VCaP (cell line): ENCODE measurements around the gene POC1A.

Experiments
- H3K27ac ChIP-seq: fragments of 450-650 bp; 2 replicates; pipeline ENCODE4 v1.5.1; 2017
- CTCF ChIP-seq: fragments of 450-650 bp; conservative IDR thresholded peaks from 2 replicates; pipeline ENCODE4 v1.5.1; 2017; ENCODE audit warnings: mild to moderate bottlenecking, moderate library complexity

Gene POC1A

DNA sequence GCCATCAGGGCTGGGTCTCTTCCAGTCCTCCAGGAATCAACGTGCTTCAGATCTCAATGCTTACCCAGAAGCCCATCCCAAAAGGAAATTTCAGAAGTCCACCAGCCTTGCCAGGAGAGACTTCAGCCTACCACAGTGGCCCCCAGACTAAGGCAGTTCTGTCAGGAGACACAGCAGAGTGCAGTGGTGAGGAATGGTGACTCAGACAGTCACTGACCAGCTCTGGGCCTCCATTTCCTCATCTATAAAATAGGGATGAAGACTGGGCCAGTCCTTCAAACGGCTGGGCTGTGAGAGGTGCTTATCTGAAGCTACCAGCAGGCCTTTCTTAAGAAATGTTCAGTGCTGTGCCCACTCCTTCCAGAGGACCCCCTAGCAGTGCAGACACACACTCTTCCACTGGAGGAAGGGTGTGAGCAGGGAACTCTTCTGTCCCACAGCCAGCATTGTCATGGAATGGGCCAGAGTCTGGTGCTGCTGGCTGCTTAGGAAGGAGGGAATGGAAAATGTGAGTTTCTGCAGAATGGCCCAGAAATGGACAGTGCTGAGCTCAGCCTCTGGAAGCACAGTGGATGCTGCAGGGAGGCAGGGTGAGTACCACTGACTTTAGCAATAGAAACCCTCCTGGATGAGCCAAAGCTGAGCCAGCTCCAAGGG, 56.2 kb downstream of the POC1A start:
- no peak for TF ChIP-seq CTCF
- H3K27ac ChIP-seq: no peak overlapping the region

- TF ChIP-seq CTCF: no peak
- H3K27ac ChIP-seq: no peak overlapping the region
These were observed 58.0 kb downstream of the POC1A start for GRCh38 chr3:52095990-52096775.

DNA sequence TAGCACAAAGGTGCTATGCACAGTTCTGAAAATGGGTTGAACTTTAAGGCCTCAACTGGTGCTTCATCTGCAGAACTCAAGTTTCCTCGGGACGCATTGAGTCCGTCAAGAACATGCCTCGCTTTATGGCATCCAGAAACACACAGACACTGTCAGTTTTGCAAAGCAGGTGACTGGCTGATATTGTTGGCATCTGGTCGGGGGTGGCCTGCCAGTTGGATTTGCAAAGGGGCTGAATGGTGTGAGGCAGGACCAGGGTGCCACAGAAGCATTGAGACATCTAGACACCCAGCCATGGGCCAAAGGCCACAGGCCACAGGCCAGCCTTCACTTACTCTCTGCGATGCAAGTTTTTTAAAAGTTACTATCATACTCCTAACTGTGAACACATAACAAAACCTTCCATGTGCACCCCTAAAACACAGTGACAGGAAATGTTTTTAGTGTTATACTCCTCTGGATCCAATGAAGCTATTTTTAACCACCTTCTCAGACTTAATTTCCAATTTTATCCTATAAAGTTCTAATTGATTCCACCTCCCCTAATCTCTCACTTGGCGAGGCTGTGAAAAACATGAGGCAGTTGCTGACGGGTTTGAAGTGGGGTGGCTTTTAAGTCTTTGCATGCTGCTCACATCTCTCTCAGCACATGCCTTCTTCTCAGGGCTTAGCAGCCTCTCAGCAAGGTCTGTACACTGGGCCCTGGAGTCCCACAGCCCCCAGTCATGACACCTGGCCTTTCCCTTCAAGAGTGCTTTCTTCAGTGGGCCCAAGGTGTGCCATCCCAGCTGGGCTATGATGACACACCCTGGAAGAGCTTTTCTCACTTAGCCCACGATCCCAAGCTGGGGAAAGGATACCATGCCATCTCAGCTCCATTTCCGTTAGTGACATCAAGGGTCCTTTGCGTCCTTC, 59.4 kb downstream of the POC1A start:
- TF ChIP-seq CTCF: no peak
- no peak overlapping the region for H3K27ac ChIP-seq

DNA sequence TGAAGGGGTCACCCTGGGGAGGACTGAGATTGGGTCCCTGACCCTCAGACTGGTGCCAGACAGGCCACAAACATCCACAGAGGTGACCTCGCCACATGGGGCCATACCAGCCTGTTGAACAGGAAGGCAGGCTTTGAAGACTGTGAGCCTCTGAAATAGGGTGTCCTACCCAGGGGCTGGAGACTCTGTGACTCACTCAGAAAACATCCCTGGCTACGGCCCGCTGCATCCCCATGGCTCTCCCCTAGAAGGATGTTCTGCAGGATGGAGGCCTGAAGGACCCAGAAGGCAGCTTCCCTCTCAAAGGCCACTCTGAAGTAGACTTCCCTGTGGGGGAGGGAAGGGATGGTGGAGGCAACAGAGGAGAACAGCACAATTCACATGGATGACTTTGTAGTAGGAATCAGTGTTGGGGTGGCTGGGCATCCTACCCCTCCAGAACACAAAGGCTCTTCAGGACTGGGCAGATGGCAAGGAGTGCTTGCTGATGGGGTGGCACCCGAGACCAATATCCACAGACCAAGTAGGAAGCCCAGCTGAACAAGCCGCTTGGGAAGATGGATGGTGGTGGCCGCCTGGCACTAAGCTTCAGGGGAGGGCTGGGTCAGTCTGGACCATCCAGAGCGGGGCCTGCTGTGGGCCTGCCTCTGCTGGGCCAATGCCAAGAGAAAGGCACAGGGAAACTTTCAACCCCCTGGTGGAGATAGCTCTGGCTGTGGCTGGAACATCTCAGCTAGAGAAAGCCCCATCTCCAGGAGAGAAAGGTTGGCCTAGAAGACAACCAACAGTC, 60.3 kb downstream of the POC1A start:
- no peak overlapping the region for H3K27ac ChIP-seq
- TF ChIP-seq CTCF: no peak

DNA sequence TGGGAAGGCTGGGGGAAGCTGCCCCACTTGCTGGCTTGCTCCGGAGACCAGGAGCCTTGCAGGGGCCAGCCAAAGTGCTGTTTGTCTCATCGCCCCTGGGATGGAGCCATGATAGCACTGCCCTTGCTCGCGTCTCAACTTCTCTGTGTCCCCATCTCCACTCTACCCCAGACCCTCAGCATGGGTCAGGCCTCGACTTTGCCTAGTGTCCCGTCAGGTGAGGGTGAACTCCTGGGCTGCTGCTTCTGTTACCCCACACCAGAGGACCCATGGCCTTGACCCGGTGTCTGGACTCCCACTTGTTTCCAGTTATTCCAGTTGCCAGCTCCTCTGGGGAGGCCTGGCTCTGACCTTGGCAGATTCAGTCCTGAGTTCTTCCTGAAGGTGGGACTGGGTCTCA, 61.3 kb downstream of the POC1A start:
- TF ChIP-seq CTCF: no peak
- no peak overlapping the region for H3K27ac ChIP-seq

DNA sequence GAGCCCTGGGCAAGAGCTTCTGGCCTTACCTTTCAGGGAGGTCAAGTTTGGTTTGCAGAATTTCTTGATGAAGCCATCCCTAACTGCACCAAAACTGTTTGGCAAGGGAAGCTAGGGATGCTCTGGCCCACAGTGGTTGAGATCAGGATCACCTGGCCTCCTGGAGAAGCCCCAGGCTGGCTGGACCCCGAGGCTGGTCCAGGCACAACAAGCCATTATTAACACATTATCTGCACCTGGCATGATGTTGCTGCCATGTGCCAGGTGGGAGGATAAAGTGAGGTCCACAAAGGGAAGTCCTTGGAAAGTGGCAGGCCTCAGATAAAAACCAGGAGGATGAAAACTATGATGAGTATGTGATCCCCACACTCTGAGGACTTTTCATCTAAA, 62.0 kb downstream of the POC1A start:
- no peak for TF ChIP-seq CTCF
- H3K27ac ChIP-seq: no peak overlapping the region
